ENCODE results near the gene SPRR3. TPM values are rescaled to one million over a fixed set of nuclear protein-coding genes. Genes with fewer than 3 reads are reported as not detected.

SPRR3 gene
- total RNA-seq = not detected

- TF ChIP-seq CTCF (IDR thresholded peaks at IDR 0.05; ENCODE audit: low read depth) = no peak
Observed at GRCh38 chr1:153001382-153001781, at the start of gene SPRR3. TSS of gene SPRR3 (plus strand) at chr1:153001749. CDS start at chr1:153003021, 1,272 bp downstream.

GRCh38 chr1:152953761-152954160 is 47.8 kb upstream of the SPRR3 start:
- no peak for TF ChIP-seq CTCF (IDR thresholded peaks at IDR 0.05; ENCODE audit: low read depth)

GRCh38 chr1:152954436-152954835 is 47.1 kb upstream of the SPRR3 start:
- TF ChIP-seq CTCF (IDR thresholded peaks at IDR 0.05; ENCODE audit: low read depth) = no peak

- no peak for TF ChIP-seq CTCF (IDR thresholded peaks at IDR 0.05; ENCODE audit: low read depth)
Observed at GRCh38 chr1:152957561-152957960, 44.0 kb upstream of the SPRR3 start.

- no peak for TF ChIP-seq CTCF (IDR thresholded peaks at IDR 0.05; ENCODE audit: low read depth)
Observed at GRCh38 chr1:152959273-152959672, 42.3 kb upstream of the SPRR3 start.

GRCh38 chr1:152959801-152960451 is 41.6 kb upstream of the SPRR3 start:
- TF ChIP-seq CTCF (IDR thresholded peaks at IDR 0.05; ENCODE audit: low read depth) = no peak

GRCh38 chr1:152960452-152961044 is 41.0 kb upstream of the SPRR3 start:
- no peak for TF ChIP-seq CTCF (IDR thresholded peaks at IDR 0.05; ENCODE audit: low read depth)
